ENCODE measurements around the gene DDX1. TPM values are rescaled to one million over a fixed set of nuclear protein-coding genes. Genes with fewer than 3 reads are reported as not detected.
"Not testable (repeated sequence)": the region's sequence is repeated elsewhere in the genome, so short reads cannot be mapped to it uniquely, and the experiment has no call there.

Gene DDX1
- total RNA-seq, 1 experiment from 2014 or later, result 108 TPM

DNA sequence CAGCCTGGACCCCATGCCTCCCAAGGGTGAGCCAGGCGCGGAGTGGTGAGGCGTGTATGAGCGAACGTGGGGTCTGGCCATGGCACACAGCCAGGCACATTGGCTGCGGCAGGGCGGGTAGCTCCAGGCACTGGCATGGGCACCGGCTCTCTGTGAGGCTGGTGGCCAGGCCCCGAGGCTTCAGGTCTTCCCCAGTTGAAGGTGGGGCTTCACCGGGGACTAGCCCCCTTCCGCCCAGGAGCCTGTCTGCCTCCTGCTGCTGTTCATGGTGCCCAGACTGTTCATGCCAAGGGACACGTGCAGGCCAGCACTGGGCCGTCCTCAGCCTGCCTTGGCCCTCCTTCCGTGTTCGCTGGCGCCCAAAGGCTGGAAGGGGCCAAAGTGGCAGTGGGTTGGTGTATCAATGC is 26.8 kb downstream of the DDX1 start:
- no peak overlapping the region for H3K4me3 ChIP-seq
- peaks cover 66% of the 10 kb centered on the region for H3K36me3 ChIP-seq
- no peaks in the 10 kb centered on the region for H3K27me3 ChIP-seq
- H3K9me3 ChIP-seq, result no peaks in the 10 kb centered on the region
- no peak for DNase-seq

DNA sequence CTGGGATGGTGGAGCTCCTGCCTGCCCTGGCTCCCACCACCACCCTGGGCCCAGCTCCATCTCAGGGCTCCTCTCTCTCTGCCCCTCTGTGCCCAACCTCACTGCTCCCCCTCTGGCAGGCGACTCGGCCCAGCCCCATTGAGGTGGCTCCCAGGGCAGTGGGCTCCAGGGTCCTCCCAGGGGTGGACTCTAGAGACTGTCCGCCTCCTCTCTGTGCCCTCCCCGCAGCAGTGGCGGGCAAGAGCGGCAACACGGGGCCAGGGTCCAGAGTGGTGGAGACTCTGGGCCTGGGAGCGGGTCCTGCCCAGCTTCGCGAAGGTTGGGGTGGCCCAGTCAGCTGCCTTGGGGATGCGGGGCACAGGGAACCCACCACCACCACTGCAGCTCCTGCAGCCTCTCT is 27.4 kb downstream of the DDX1 start:
- H3K36me3 ChIP-seq, result peaks cover 69% of the 10 kb centered on the region
- no peak for DNase-seq
- no peaks in the 10 kb centered on the region for H3K27me3 ChIP-seq
- no peaks in the 10 kb centered on the region for H3K9me3 ChIP-seq
- H3K4me3 ChIP-seq, result no peak overlapping the region

DNA sequence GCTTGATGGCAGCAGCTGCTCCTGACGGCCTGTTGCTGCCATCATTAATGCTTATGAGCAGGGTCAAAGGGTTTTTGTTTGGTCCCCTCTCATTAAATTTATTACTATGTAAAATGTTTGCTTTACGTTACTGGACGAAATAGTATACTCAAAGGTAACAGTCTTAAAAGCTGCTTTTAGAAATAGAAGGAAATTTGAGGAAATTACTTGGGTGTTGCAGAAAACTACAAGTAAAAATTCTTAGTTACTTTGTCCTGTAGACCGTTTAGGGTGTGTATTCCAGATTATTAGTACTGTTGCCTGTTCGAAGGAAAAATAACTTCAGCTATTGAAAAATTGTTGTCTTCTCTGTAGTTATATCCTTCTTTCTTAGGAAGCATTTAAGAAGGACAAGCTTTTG is 27.8 kb downstream of the DDX1 start:
- Histone ChIP-seq H3K4me3 (no peak overlapping the region), H3K27me3 (no peaks in the 10 kb centered on the region), H3K36me3 (peaks cover 71% of the 10 kb centered on the region), H3K9me3 (no peaks in the 10 kb centered on the region)
- DNase-seq, result no peak

DNA sequence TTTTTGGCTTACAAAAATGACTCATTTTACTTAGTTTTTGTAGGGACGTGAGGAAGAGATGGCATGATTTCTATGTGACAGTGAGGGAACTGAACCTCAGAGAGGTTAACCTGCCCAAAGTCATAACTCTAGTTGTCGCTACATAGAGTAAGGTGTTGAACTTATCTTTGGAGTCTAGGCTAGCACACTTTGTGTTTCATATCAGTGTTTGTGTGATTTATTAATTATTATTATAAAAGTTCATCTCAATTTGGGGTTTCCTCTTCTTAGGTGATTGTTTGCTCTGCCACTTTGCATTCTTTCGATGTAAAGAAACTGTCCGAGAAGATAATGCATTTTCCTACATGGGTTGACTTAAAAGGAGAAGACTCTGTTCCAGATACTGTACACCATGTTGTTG is 28.3 kb downstream of the DDX1 start:
- DNase-seq, result no peak
- Histone ChIP-seq H3K9me3 (no peaks in the 10 kb centered on the region), H3K27me3 (no peaks in the 10 kb centered on the region), H3K4me3 (no peak overlapping the region), H3K36me3 (peaks cover 71% of the 10 kb centered on the region)

DNA sequence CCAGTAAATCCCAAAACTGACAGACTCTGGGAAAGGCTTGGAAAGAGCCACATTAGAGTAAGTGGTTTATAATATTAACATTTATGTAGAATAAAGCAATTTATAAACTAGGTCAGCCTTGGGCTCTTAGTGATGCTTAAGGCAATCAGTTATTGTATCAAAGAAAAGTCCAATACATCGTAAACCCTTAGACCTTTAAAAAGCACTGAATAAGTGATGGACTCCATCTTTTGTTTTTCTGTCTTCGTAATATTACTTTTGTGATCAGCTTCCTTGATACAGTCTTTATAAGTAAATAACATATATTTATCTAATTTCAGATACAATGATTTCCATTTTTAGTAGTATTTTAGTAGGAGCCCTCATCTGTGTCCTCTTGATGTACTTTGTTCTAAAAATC is 28.7 kb downstream of the DDX1 start:
- H3K4me3 ChIP-seq, result no peak overlapping the region
- H3K27me3 ChIP-seq, result no peaks in the 10 kb centered on the region
- peaks cover 71% of the 10 kb centered on the region for H3K36me3 ChIP-seq
- H3K9me3 ChIP-seq, result no peaks in the 10 kb centered on the region
- DNase-seq, result no peak

GRCh38 chr2:15620857-15621471 is 29.3 kb downstream of the DDX1 start:
- no peaks in the 10 kb centered on the region for H3K9me3 ChIP-seq
- H3K36me3 ChIP-seq, result peaks cover 73% of the 10 kb centered on the region
- H3K27me3 ChIP-seq, result no peaks in the 10 kb centered on the region
- H3K4me3 ChIP-seq, result no peak overlapping the region
- DNase-seq, result no peak

DNA sequence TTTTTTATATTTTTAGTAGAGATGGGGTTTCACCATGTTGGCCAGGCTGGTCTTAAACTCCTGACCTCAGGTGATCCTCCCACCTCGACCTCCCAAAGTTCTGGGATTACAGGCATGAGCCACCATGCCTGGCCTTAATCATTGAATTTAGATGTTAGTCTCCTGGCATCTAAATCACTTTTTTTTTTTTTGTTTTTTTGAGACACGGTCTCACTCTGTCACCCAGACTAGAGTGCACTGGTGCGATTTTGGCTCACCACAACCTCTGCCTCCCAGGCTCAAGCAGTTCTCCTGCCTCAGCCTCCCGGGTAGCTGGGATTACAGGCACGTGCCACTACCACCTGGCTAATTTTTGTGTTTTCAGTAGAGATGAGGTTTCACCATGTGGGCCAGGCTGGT is 29.8 kb downstream of the DDX1 start:
- H3K9me3 ChIP-seq, DNase-seq, H3K4me3 ChIP-seq, H3K27me3 ChIP-seq: not testable (repeated sequence)
- peaks cover 71% of the 10 kb centered on the region for H3K36me3 ChIP-seq

DNA sequence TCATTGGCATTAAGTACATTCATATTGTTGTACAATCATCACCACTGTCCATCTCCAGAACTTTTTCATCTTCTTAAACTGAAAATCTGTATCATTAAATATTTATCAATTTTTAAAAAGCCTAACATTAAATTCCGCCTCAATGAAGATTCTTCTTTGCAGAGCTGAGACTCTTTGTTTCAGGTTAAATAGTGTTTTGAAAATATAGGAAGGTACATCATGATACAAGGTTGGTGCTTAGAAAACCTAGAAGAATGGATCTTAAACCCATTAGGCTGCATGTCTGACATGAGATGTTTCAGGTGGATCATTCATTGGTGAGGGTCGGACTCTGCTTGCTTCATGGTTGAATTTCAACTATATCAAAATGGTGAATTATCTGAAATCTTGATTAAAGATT is 30.5 kb downstream of the DDX1 start:
- no peaks in the 10 kb centered on the region for H3K27me3 ChIP-seq
- H3K4me3 ChIP-seq, result no peak overlapping the region
- no peaks in the 10 kb centered on the region for H3K9me3 ChIP-seq
- no peak for DNase-seq
- H3K36me3 ChIP-seq, result peaks cover 71% of the 10 kb centered on the region

- Histone ChIP-seq H3K4me3 (no peak overlapping the region), H3K36me3 (peaks cover 68% of the 10 kb centered on the region), H3K27me3 (no peaks in the 10 kb centered on the region), H3K9me3 (no peaks in the 10 kb centered on the region)
- no peak for DNase-seq
These were observed 31.2 kb downstream of the DDX1 start for GRCh38 chr2:15622614-15623480.

- peaks cover 68% of the 10 kb centered on the region for H3K36me3 ChIP-seq
- no peaks in the 10 kb centered on the region for H3K27me3 ChIP-seq
- DNase-seq, result no peak
These were observed 31.8 kb downstream of the DDX1 start for GRCh38 chr2:15623481-15623796.

DNA sequence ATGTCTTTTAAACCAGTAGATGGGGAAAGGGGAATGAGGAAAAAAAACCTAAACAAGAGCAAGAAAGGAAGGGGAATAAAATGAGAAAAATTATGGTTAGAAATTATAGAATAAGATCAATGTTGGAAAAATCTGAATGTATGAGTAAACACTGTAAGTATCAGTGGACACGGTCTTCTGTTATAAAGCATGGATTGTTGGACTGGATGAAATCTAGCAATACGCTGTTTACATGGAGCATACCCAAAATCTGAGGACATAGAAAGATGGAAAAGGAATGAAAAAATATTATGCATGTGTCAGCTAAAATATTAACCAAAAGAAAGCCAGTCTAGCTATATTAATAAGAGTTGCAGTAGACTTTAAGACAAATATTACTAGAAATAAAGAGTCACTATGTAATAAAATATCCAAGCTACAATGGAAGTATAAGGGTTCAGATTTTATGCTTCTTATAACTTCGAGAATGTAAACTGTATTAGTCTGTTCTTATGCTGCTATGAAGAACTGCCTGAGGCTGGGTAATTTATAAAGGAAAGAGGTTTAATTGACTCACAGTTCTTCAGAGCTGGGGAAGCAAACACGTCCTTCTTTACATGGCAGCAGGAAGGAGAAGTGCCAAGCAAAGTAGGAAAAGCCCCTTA is 32.4 kb downstream of the DDX1 start:
- H3K36me3 ChIP-seq, result peaks cover 71% of the 10 kb centered on the region

More at GRCh38 chr2:15623481-15623796, 31.8 kb downstream of the DDX1 start:
- Histone ChIP-seq H3K4me3 (no peak overlapping the region), H3K9me3 (no peaks in the 10 kb centered on the region)

DNA sequence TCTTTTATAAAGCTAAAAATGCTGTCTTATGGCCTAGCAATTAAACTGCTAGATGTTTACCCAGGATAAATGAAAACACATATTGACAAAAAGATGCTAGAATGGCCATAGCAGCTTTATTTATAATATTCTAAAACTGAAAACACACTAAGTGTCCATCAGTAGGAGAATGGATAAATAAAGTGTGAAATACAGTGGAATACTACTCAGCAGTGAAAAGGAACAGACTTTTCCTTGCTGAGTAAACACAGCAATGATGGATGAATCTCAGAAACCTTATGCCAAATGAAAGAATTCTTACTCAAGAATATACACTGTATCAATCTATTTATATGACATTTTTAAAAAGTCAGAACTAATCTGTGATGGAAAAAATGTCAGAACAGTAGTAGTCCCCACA is 33.2 kb downstream of the DDX1 start:
- no peaks in the 10 kb centered on the region for H3K27me3 ChIP-seq
- H3K36me3 ChIP-seq, result peaks cover 79% of the 10 kb centered on the region
- H3K4me3 ChIP-seq, result no peak overlapping the region
- H3K9me3 ChIP-seq, result no peaks in the 10 kb centered on the region
- no peak for DNase-seq

More for the DNA sequence above, 32.4 kb downstream of the DDX1 start:
- Histone ChIP-seq H3K9me3 (no peaks in the 10 kb centered on the region), H3K4me3 (no peak overlapping the region), H3K27me3 (no peaks in the 10 kb centered on the region)
- no peak for DNase-seq

- Histone ChIP-seq H3K4me3 (no peak overlapping the region), H3K36me3 (peaks cover 79% of the 10 kb centered on the region), H3K27me3 (no peaks in the 10 kb centered on the region), H3K9me3 (no peaks in the 10 kb centered on the region)
- no peak for DNase-seq
These were observed 33.8 kb downstream of the DDX1 start for GRCh38 chr2:15625344-15626036.

GRCh38 chr2:15626126-15626525 is 34.5 kb downstream of the DDX1 start:
- DNase-seq, result no peak
- peaks cover 84% of the 10 kb centered on the region for H3K36me3 ChIP-seq

DNA sequence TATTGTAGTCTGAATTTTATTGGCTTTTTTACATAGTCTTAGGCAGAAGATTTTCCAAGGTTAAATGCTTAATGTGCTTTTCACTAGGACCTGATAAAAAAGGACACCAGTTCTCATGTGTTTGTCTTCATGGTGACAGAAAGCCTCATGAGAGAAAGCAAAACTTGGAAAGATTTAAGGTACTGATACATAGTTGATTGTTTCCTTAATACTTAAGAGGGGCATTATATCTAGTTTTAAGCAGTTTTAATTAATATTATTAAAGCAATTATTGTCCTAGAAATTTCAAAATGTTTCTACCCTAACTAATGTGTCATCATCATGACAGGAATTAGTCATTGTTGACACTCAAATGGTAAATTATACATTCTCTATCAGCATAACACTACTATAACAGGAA is 35.3 kb downstream of the DDX1 start:
- H3K36me3 ChIP-seq, result peaks cover 85% of the 10 kb centered on the region
- H3K27me3 ChIP-seq, result no peaks in the 10 kb centered on the region
- H3K4me3 ChIP-seq, result no peak overlapping the region
- H3K9me3 ChIP-seq, result no peaks in the 10 kb centered on the region
- no peak for DNase-seq

More at GRCh38 chr2:15626126-15626525, 34.5 kb downstream of the DDX1 start:
- Histone ChIP-seq H3K9me3 (no peaks in the 10 kb centered on the region), H3K27me3 (no peaks in the 10 kb centered on the region), H3K4me3 (no peak overlapping the region)

DNA sequence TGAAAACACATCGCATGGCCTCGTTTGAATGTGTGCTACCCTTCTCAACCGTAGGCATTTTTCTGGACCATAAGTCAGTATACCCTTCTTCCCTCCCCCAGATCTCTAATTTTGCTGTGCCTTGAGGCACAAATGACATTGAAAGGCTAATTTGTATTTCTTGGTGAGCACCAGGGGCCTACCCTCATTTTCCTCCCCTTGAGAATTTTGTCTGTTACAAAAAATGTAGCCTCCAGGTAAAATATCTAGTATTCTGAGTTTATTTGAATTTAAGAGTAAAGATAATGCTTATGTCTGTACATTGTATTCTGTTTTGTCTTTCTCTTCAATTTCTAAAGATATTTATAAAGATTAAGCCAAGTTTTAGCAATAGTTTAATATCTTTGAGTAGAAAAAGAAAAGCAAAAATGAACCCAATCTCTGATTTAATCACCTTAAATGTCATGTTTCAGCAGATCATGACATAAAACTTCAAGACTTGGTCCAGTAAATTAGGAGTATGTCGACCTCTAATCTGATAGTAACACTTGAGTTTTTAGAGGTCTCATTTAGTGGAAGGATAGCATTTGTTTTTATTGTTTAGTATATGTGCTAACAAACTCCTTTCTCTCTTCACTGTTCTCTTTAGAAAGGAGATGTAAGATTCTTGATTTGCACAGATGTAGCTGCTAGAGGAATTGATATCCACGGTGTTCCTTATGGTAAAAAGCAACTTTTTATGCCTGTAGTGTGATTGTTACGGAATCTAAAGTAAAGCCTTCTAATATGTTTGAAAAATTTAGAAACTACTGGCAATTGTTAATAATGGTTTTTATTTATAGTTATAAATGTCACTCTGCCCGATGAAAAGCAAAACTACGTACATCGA is 36.4 kb downstream of the DDX1 start:
- Histone ChIP-seq H3K9me3 (no peaks in the 10 kb centered on the region), H3K36me3 (peaks cover 90% of the 10 kb centered on the region), H3K27me3 (no peaks in the 10 kb centered on the region), H3K4me3 (no peak overlapping the region)
- no peak for DNase-seq

All from MG63 (cell line).